Mucosa of rectum (tissue), 2 donors: ENCODE results near the gene UBXN4.

Source experiments
- H3K27ac ChIP-seq, 2 donors: one replicate each; pipeline ENCODE4 v1.7.0; 2013; ENCODE audit warnings: inconsistent platforms in 2 of 2, low read depth in 2 of 2, low read length in 2 of 2
- H3K27me3 ChIP-seq, 2 donors: one replicate each; pipeline ENCODE4 v1.7.0; 2013; ENCODE audit warnings: low read length in 2 of 2; ENCODE audit not compliant: control insufficient read depth in 2 of 2, insufficient read depth in 2 of 2
- H3K36me3 ChIP-seq, 2 donors: one replicate each; pipeline ENCODE4 v1.7.0; 2013; ENCODE audit warnings: low read length in 2 of 2; ENCODE audit not compliant: control insufficient read depth in 2 of 2, insufficient read depth in 2 of 2
- H3K4me1 ChIP-seq, 2 donors: one replicate each; pipeline ENCODE4 v1.7.0; 2013; ENCODE audit warnings: low read length in 2 of 2, mild to moderate bottlenecking in 1 of 2; ENCODE audit not compliant: control insufficient read depth in 2 of 2, insufficient read depth in 2 of 2
- H3K4me3 ChIP-seq, 2 donors: one replicate each; pipeline ENCODE4 v1.7.0; 2013; ENCODE audit warnings: low read length in 2 of 2
- H3K9ac ChIP-seq, 2 donors: one replicate each; pipeline ENCODE4 v1.7.0; 2013; ENCODE audit warnings: low read length in 2 of 2, low read depth in 1 of 2, mild to moderate bottlenecking in 1 of 2
- H3K9me3 ChIP-seq, 2 donors: one replicate each; pipeline ENCODE4 v1.7.0; 2013; ENCODE audit warnings: low read length in 2 of 2; ENCODE audit not compliant: control insufficient read depth in 2 of 2
- donor health status: healthy.
- donor health status: Normal muscosa, but diverticular disease.

Gene UBXN4

DNA sequence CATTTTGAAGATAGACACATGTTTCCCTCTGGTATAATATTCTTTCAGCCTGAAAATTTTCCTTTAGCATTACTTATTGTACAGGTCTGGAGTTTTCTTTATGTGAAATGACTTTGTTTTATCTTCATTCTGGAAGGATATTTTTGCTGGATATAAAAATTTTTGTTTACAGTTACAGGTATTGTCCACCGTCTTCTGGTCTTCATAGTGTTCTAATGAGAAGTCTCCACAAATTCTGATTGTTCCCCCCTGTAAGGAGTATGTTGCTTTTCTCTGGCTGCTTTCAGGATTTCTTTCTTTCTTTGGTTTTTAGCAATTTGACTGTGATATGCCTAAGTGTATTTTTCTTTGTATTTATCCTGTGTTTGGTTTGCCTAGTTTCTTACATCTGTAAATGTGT, 15.0 kb downstream of the UBXN4 start:
- Histone ChIP-seq H3K9ac (no peak overlapping the region), H3K4me1 (no peaks in the 10 kb centered on the region), H3K4me3 (no peak overlapping the region), H3K36me3 (peaks cover 58 to 70% of the 10 kb centered on the region in 2 donors), H3K27me3 (no peaks in the 10 kb centered on the region), H3K27ac (no peak overlapping the region), H3K9me3 (peaks cover 4 to 7% of the 10 kb centered on the region in 2 donors)

DNA sequence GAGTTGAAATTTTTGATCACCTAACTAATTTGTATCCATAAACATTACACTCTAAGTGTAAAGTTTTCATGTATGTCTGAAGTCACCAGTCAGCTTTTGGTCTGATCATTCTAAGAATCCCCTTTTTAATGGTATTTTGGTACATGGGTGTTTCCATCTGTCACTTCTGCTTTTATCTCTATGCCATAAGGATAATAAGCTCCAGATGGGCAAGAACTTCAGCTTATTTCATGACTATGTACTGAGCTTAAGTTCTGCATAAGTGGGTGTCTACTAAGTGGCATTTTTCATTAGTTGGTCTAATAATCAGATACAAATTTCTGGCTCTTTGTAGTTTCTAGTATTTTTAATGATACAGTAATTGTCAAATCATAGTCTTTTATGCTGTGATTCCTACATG, 20.4 kb downstream of the UBXN4 start:
- Histone ChIP-seq H3K27me3 (no peaks in the 10 kb centered on the region), H3K36me3 (peaks cover 50 to 54% of the 10 kb centered on the region in 2 donors), H3K9me3 (no peaks in the 10 kb centered on the region), H3K27ac (no peak overlapping the region), H3K9ac (no peak overlapping the region), H3K4me3 (no peak overlapping the region), H3K4me1 (no peaks in the 10 kb centered on the region)

DNA sequence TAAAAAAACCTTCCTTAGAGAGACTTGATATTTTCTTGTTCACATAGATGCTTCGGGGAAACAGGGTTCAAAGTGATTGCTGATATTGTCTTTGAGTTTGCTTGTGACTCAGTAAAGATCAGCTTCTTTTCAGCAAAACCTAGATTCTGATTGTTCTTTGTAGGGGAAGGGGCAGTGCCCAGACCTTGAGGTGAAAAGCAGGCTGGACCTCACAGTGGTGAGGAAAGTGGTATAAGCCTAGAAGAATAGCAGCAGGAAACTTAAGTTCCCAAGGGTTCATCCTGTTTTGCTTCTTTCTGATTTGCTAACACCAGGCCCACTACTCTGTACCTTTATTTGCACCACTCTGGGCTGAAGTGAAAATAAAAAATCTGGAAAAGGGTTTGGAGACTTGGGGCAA, 20.9 kb downstream of the UBXN4 start:
- Histone ChIP-seq H3K9me3 (no peaks in the 10 kb centered on the region), H3K36me3 (peaks cover 48 to 49% of the 10 kb centered on the region in 2 donors), H3K4me3 (no peak overlapping the region), H3K27me3 (no peaks in the 10 kb centered on the region), H3K27ac (no peak overlapping the region), H3K4me1 (no peaks in the 10 kb centered on the region), H3K9ac (no peak overlapping the region)

DNA sequence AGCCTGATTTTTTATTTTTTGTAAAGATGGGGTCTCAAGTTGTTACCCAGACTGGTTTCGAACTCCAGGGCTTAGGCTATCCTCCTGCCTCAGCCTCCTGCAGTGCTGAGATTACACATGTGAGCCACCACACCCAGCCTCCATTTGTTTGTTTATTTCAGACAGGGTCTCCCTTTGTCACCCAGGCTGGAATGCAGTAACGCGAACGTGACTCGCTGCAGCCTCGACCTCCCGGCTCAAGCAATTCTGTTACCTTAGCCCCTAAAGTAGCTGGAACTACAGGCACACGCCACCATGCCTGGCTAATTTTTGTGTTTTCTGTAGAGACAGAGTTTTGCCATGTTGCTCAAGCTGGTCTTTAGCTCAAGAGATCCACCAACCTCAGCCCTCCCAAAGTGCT, 27.2 kb downstream of the UBXN4 start:
- Histone ChIP-seq H3K9ac (no peak overlapping the region), H3K4me1 (no peaks in the 10 kb centered on the region), H3K9me3 (no peaks in the 10 kb centered on the region), H3K27me3 (no peaks in the 10 kb centered on the region), H3K4me3 (no peak overlapping the region), H3K36me3 (peaks cover 53 to 57% of the 10 kb centered on the region in 2 donors), H3K27ac (no peak overlapping the region)

DNA sequence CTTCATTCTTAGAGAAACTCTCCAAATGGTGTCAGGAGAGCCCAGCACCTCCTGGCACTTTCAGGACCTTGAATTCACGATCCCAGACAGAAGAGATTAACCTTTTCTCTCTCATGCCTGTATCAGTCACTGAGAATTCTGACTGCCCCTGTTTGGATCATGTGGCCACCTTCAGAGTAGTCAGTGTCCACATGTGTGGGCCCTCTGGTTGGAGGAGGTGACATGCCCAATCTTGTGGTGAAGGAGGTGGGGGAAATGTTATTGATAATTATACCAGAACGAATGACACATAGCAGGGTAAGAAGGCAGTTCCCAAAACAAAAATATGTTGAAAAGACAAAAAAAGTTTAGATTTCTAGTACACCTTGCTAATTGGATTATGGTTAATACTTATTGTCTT, 31.7 kb downstream of the UBXN4 start:
- Histone ChIP-seq H3K27me3 (no peaks in the 10 kb centered on the region), H3K4me1 (no peaks in the 10 kb centered on the region), H3K9ac (no peak overlapping the region), H3K4me3 (no peak overlapping the region), H3K27ac (no peak overlapping the region), H3K36me3 (peaks cover 70 to 74% of the 10 kb centered on the region in 2 donors), H3K9me3 (no peaks in the 10 kb centered on the region)

DNA sequence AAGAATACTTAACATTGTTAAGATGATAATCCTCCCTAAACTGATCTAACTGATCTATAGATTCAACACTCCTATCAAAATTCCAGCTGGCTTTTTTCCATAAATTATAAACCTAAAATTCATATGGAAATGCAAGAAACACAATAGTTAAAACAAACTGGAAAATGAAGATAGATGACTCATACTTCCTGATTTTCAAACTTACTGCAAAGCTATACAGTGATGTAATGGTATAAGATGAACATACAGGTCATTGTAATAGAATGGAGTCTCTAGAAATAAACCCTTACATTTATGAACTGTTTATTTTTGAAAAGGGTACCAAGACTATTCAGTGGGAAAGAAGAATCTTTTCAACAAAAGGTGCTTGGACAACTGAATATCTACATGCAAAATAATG, 32.3 kb downstream of the UBXN4 start:
- Histone ChIP-seq H3K36me3 (peaks cover 76 to 78% of the 10 kb centered on the region in 2 donors), H3K27me3 (no peaks in the 10 kb centered on the region), H3K9me3 (no peaks in the 10 kb centered on the region), H3K4me3 (no peak overlapping the region), H3K27ac (no peak overlapping the region), H3K9ac (no peak overlapping the region), H3K4me1 (no peaks in the 10 kb centered on the region)

DNA sequence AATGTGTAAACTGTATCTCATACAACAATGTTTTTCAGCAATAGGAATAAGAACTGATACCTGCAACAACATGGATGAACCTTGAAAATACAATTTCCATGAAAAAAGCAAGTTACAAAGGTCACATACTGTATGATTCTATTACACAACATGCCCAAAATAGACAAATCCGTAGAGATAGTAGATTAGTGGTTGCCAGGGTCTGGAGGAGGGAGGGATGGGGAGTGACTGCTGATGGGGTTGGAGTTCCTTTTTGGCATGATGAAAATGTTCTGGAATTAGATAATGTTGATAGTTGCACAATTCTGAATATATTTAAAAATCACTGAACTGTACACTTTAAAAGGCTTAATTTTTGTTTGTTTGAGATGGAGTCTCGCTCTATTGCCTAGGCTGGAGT, 33.8 kb downstream of the UBXN4 start:
- no peak overlapping the region for H3K9ac ChIP-seq
- H3K36me3 ChIP-seq = peaks cover 76 to 77% of the 10 kb centered on the region in 2 donors

DNA sequence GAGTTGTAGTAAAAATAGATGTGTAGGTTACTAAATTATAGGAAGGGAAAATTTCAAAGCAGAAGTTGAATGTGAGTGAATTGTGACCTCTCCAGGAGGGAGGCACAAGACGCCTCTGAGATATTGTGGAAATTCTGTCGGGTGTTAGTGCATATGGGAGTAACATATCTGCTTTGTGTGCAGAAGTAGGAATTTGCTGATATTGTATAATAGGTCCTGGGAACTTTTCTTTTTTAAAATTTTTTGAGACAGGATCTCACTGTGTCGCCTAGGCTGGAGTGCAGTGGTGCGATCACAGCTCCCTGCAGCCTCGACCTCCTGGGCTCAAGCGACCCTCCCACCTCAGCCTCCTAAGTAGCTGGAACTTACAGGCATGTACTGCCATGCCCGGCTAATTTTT, 34.7 kb downstream of the UBXN4 start:
- Histone ChIP-seq H3K9ac (no peak overlapping the region), H3K36me3 (peaks cover 75 to 77% of the 10 kb centered on the region in 2 donors), H3K4me3 (no peak overlapping the region), H3K27me3 (no peaks in the 10 kb centered on the region), H3K27ac (no peak overlapping the region), H3K4me1 (no peaks in the 10 kb centered on the region), H3K9me3 (no peaks in the 10 kb centered on the region)

More for the DNA sequence above, 33.8 kb downstream of the UBXN4 start:
- Histone ChIP-seq H3K27me3 (no peaks in the 10 kb centered on the region), H3K9me3 (no peaks in the 10 kb centered on the region), H3K4me3 (no peak overlapping the region), H3K4me1 (no peaks in the 10 kb centered on the region), H3K27ac (no peak overlapping the region)

DNA sequence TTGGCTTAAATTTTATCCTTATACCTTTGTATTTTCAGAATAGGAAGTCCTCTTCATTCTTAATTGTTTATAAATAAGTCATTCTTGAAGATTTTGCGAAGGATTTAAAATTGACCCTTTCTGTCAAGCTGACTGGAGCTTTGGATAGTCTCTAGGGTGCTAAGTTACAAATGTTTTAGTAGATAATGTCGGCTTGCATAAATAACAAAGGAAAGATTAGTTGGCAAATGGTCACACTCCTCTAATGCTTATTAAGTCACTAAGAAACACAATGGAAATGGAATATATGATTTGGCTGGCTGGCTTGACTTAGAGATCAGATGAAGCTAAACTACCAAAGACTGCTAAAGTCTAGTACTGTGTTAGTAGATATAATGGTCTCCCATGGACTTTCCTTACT, 40.6 kb downstream of the UBXN4 start:
- no peaks in the 10 kb centered on the region for H3K4me1 ChIP-seq
- no peak overlapping the region for H3K9ac ChIP-seq
- no peaks in the 10 kb centered on the region for H3K9me3 ChIP-seq
- H3K4me3 ChIP-seq = no peak overlapping the region
- peaks cover 65 to 68% of the 10 kb centered on the region in 2 donors for H3K36me3 ChIP-seq
- no peaks in the 10 kb centered on the region for H3K27me3 ChIP-seq
- no peak overlapping the region for H3K27ac ChIP-seq

DNA sequence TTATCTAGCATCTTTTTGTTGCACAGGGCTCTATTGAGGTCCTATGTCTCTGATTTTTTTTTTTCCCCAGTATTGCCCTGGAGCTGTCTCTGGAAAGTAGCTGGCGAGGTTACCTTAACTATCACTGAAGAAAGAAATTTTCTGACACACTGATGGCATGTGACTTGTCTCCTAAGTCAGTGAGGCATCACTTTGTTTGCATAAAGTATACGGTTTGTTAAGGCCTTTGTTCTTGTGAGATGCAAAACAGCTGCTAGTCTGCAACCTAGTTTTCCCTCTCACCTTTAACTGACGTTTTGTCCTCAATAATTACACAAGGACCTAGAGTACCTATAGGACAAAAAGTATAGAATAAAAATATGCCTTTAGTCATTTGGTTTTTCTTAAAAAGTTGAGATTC, 41.8 kb downstream of the UBXN4 start:
- Histone ChIP-seq H3K4me3 (no peak overlapping the region), H3K9me3 (no peaks in the 10 kb centered on the region), H3K4me1 (no peaks in the 10 kb centered on the region), H3K36me3 (peaks cover 62 to 63% of the 10 kb centered on the region in 2 donors), H3K9ac (no peak overlapping the region), H3K27me3 (no peaks in the 10 kb centered on the region), H3K27ac (no peak overlapping the region)

DNA sequence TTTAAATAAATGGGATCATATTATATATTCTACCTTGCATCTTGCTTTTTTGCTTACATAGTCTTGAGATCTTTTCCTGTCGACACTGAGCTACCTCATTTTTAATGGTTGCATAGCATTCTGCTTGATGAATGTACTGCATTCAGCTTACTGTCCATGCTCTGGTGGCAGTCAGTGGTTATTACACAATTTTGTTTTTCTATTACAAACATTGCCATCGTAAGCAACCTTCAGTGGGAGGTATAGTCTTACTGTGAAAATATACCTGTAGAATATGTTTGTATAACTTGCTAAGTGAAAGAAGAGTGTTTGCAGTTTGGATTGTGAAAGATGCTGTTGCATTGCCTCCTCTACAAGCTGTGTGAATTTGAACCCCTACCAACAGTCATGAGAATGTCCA, 43.4 kb downstream of the UBXN4 start:
- Histone ChIP-seq H3K4me3 (no peak overlapping the region), H3K4me1 (no peaks in the 10 kb centered on the region), H3K9ac (no peak overlapping the region), H3K36me3 (peaks cover 51 to 55% of the 10 kb centered on the region in 2 donors), H3K27ac (no peak overlapping the region), H3K27me3 (no peaks in the 10 kb centered on the region), H3K9me3 (no peaks in the 10 kb centered on the region)
